GM19023 (cell line): ENCODE measurements around the gene GLI2.

Experiments
- ATAC-seq: cut with Tn5 transposase; IDR thresholded peaks from one replicate; pipeline ENCODE4 v1.9.1; 2021; ENCODE audit warnings: mild to moderate bottlenecking, moderate library complexity; ENCODE audit not compliant: unreplicated experiment

Gene GLI2

DNA sequence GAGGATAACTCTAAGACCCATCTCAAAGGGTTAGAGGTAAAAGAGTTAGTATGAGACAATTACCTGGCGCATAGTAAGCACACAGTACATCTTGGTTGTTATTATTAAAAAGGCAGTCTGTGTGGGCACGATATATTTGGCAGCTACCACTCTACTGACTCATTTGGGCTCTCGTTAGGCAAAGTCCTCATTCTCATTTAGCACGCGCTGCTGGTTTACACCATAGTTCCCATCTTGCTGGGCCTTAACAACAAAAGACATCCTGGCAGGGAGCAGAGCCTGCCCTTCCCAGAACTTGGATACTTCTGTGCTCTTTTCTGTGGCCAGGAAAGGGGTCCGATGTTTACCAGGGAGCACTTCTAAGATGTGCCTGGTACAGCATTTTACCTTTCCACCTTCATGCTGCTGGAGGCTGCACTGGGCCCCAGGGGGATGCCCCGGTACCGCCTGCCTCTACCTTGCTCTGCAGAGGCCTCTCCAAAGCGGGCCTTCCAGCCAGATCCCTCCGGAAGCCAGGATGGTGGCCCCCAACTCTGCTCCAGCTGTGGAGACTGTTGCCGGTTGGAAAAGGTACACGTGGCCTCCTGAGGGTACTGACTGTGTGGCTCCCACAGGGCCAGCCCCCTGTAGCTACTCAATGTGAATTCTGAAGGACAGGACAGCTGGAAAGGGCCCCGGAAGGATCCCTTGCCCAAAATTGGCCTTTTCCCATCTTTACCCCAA is 15.0 kb downstream of the GLI2 start:
- ATAC-seq, result no peak

DNA sequence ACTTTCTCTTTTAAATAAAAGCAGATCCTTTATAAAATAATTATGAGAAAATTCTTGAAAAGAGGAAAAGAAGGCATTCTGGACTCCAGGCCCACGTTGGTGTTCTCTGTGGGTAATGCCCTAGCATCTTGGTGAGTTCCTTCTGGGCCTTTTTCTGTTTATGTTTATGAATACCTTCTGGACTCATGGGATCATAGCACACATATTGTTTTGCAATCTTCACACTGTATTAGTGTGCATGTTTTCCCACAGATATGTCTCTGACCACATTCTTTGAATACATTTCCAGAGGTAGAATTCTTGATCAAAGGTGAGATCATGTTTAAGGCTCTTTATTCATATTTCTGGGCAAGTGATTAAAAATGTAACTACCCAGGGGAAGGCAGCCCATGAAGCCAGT is 15.9 kb downstream of the GLI2 start:
- no peak for ATAC-seq

DNA sequence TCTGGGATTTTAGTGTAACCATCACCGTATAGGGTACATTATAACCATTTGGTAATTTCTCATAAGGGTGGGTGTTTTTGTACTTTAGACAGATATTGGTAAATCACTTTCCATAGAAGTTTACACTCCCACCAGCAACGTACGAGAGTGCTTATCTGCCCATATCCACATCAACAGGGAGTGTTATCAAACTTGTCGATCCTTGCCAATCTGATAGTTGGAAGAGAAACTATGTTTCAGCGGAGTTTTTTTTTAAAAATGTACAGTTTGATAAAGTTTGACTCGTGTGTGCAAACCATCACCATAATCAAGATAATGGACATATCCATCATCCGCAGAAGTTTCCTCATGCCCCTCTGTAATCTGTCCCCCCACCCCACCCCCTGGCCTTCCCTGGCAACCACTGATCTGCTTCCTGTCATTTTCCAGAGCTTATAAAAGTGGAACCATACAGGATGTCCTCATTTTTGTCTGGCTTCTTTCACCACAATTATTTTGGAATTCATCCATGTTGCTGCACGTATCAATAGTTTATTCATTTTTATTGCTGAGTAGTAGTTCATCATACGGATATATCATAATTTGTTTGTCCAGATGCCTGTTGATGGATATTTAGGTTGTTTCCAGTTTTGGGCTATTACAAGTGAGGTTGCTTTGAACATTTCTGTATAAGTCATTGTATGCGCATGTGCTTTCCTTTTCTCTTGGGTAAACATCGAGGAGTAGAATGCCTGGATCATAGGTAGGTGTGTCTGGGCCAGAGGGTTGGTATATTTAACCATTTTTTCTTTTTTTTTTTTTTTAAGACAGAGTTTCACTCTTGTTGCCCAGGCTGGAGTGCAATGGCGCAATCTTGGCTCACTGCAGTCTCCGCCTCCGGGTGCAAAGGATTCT is 18.6 kb downstream of the GLI2 start:
- ATAC-seq, result no peak

DNA sequence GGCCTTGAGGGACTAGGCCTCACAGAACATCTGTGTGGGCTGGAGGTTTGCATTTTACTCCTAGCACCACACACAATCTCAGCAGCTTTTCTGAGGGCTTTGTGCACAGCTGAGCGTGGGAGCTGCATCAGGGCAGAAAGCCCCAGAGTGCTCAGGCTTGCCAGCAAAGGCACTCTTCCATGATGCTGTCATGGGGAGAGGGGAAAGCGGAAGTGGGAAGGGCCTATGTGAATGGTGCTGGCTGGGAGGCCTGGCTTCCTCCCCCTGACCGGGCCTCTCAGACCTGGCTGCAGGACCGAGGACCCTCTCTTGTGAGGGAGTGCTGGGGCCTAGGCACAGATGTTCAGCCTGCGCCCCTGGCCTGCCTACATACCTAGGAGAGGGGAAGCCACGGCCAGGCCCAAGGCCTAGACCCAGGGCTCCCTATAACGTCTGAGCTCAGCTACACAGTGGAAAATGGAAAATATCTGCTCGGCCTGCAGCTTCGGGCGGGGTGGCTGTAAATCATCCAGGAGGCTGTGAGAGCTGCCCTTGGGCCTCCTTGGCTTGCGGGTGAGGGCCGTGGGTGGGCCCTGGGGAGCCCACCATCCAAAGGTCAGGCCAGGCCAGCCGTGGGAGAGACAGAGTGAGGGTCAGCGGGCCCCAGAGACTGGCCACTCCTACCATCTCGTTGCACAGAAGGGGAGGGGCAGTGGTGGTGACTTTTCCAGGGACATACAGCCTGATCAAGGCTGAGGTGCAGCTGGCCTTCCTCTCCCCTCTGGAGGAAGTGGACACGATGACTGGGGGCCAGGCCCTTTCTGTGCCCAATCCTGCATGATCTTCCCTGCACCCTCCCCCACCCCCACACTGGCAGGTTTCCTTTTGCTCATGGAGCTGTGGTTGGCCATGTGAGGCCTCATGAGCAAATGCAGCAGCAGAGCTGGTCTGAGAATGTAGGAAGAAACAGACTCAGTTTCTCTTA is 22.8 kb downstream of the GLI2 start:
- no peak for ATAC-seq

DNA sequence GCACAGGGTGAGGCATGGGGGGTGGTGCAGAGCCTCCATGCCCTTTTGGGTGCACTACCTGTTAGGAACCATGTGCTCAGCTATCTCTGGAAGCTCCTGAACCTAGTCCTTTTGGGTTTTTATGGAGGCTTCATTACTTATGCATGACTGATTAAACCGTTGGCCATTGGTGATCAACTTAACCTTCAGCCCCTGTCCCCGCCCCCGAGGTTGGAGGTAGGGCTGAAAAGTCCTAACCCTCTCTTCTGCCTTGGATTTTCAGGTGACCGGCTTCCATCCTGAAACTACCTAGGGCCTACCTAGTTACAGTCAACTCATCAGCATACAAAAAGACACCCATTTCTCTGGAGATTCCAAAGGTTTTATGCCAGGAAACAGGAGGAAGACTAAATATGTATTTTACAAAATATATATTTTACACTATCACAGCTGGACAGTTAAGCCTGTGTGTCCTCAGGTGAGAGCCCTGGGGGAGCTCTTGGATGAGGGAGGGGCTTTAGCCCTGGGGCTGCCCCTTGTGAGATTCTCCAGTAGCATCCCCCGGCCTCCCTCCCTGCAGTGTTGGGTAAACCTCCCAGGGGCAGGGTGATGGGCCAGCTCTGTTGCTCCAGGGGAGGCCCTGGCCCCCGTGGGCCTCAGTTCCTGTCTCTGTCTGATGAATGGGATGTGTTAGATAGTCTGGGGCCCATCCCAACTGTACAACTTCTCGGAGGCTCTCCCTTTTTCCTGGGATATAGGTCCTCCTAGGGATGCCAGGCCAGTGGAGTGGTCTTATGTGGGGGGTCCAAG is 24.1 kb downstream of the GLI2 start:
- no peak for ATAC-seq

DNA sequence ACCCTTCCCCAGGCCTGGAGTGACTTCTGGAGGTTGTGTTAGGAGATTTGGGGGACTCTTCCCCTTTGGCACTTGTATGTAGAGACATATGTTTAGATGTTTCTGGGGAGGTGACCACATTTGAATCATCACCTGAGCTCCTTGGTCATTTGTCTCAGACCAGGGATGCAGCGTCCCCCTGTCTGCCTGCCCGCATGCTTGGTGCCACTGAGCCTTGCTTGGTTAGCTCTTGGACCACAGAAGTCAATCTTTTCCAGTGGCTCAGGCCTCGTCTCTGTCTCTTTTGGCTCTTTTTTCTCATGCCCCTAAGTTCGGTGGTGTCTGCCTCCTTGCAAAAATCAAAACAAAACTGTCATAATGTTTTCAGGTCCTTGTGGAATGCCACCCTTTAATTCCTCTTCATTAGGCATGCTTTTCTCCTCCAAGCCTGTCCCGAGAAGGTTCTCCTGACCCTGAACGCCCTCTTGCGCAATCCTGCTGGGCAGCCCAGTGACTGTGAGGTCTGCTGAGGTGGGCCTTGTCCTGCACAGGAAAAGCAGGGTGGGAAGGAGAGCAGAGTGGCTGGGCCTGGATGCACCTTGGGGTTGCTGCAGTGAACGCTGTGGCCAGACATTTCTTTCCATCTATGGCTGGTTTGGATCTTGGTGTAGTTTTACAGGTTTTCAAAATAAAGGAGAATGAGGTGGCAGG is 24.9 kb downstream of the GLI2 start:
- ATAC-seq, result no peak

DNA sequence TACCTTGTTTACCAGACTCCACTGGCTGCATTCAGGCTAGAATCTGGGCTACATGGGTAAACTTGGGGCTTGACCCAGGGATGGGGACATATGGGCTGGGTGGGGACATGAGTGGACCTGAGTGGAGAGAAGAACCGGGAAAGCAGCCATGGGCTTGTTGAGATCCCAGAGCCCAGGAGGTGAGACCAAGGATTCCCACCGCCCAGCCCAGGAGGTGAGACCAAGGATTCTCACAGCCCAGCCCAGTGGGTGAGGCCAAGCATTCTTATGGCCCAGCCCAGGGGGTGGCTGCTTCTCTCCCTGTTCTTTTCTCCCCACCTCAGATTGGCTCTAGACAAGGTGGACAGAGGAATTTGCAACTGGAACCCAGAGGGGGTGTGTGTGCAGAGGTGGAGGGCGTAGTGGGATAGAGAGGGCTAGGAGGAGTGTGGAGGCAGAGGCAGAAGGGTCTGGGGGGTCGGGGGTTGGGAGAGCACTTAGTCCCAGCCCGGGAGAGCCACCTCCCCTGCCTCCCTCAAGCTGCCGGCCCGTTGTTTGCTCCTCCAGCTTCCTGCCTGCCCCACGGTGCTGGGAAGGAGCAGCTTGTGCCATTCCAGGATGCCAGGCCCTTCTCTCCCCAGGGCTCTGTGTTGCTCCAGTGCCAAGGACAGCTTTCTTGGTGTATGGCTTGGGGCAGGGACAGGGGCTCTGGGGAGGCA is 25.6 kb downstream of the GLI2 start:
- ATAC-seq, result no peak

- ATAC-seq, result no peak
Observed at GRCh38 chr2:120761911-120762310, 26.2 kb downstream of the GLI2 start.

DNA sequence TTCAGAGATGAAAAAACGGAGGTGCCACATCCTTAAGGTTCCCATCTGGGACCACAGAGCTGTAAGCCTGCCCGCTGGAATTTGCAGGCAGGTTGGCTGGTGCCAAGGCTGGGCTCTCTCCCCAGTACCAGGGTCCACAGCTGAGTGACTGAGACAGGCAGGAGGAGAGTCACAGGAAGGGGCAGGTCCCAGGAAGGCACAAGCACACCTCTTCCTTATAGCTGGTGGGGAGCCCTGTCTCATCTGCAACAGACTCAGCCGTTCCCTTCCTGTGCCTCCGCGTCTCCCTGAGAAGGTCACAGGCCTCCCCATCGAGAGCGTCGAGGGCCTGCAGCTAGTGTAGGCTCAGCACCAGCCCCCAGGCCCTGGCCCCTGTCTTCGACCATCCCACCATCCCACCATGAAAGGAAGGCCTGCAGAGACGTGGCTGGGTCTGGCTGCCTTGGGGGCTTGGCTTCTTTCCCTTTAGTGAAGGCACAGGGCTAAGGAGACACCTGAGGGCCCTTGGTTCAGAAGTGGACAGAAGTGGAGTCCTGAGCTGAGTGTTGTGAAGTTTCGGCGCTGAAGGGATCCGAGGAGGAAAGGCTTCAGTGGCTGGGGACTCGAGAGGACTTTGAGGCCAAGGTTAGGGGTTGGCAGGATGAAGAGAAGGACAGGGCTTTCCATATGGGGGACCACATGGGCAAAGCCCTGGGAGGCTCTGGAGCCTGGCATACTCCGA is 26.8 kb downstream of the GLI2 start:
- no peak for ATAC-seq

DNA sequence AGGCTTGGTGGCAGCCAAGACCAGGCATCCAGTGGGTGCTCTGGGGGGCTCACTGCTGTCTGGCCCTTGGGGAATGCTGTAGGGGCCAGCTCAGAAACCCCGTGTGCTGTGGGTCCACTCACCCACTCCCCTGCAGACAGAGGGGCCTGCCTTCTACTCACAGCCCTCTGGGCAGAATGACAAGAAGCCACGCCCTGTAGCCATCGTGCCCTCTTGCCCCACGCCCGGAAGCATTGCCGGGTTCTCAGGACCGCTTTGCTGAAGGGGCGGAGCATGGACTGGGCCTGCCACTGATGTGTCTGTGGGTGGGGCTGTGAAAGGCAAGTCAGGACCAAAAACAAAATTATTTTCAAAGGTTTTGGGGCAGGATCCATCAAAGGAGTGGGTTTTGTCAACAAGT is 27.8 kb downstream of the GLI2 start:
- no peak for ATAC-seq

GRCh38 chr2:120763931-120764330 is 28.3 kb downstream of the GLI2 start:
- no peak for ATAC-seq

DNA sequence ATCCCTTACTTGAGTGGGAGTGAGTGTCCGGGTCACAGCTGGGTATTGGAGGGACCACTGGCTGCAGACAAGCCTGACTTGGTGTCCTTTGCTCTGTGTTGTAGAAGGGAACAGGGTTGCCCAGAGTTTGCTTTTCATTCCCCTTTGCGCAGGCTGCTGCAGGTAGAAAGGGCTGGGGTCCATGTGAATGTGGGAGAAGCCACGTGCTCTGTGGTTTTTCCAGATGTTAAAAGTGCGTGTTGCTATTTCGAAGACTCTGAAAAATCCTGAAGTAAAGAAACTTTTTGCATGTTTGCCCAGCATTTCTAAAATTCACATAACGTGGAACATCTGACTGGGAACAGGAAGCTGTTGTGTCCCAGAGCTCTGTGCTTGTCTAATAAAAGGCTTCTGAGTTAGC is 28.8 kb downstream of the GLI2 start:
- no peak for ATAC-seq

- no peak for ATAC-seq
Observed at GRCh38 chr2:120764991-120765677, 29.5 kb downstream of the GLI2 start.

DNA sequence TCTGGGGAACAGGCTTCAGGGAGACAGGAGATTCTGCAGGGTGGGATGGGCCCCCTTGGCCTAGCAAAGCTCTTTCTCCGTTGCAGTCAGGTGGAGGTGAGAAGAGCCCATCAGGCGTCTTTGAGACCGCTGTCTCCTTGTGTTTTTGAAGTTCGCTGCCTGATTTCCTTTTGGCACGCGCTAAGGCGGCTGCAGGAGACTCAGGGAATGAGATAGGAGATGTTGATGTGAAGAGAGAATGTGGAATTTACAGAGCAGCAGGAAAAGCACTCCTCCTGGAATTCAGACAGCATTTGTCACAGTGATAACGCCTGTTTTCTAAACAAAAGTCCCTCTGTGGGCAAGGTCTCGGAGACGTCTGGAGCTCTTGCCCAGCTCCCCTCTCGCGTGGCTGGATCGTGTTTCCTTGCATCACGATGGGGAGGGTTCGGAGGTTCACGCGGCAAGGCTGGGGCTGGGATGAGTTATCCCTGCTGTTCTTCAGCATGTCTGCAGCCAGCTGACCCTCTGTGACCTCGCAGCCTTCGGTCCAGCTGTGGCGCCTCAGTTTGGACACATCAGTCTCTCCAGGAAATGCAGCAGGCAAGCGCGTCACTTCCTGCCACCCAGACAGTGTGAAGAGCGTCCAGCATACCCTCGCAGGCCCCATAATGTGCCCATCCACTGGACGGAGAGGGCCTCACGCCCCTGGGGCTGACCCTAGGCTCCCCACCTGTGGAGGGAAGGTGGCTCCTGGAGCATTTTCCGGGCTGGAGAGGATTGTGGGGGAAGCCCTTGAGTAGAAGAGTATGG is 30.2 kb downstream of the GLI2 start:
- ATAC-seq, result no peak

DNA sequence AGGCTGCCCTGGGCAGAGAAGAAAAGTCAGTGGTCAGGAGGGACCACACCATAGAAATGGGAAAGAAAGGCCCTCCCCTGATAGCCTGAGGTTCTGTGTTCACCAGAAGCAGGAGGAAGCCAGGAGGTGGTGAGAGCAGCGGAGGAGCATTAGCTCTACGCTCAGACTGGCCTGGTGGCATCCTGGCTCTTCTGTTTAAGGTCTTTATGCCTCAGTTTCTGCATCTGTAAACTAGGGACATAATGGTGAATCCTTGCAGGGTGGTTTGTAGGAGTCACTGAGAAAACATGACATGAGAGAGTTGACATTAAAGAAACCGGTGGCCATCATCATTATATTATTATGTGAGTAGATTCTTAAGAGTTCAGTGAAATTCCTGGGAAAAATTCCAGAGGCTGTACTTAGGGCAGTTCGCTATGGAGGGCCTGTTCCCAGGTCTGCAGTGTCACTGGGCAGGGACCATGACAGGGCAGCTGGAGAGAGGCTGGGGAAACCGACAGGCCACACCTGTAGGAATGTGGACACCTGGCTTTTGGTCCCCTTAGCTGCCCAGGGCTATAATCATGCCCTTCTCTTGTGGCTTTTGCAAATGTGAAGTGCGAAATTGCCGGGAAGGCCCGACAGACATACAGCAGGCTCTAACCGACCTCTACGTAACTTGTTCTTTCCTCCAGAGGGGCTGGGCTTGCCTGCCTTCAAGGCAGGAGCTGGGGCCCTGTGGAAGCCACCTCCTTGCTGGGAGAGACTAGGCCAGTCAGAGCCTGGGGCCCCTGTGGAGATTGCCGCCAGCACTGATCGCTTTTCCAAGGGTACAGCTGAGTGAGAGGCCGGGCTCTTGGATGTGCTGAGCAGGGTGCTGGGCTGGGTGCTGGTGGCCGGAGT is 31.0 kb downstream of the GLI2 start:
- ATAC-seq, result no peak

GRCh38 chr2:120767486-120768005 is 31.9 kb downstream of the GLI2 start:
- no peak for ATAC-seq
